HEK293 (cell line): Measurements from ENCODE around the gene ANAPC10.
A peak's percentile ranks its signal among the peaks of the same experiment; 100 is the strongest.

Source experiments
- GLIS2 ChIP-seq: fragments of 450-650 bp; formaldehyde crosslinking; IDR thresholded peaks from 2 replicates; pipeline ENCODE4 v1.5.1; 2016; ENCODE audit warnings: missing biosample characterization, missing genetic modification characterization
- HOXC10 ChIP-seq: sonication (generic); formaldehyde crosslinking; IDR thresholded peaks from 2 replicates; pipeline ENCODE4 v1.8.1; 2023; ENCODE audit warnings: mild to moderate bottlenecking, missing genetic modification reagents
- IKZF3 ChIP-seq: fragments of 450-650 bp; IDR thresholded peaks from 2 replicates; pipeline ENCODE4 v1.5.0; 2018; ENCODE audit warnings: missing biosample characterization, mild to moderate bottlenecking, missing genetic modification characterization, moderate library complexity
- KLF16 ChIP-seq: fragments of 450-650 bp; formaldehyde crosslinking; IDR thresholded peaks from 2 replicates; pipeline ENCODE4 v1.5.1; 2017; ENCODE audit warnings: missing biosample characterization, missing genetic modification characterization
- MEIS1 ChIP-seq: sonication (generic); formaldehyde crosslinking; IDR thresholded peaks from 2 replicates; pipeline ENCODE4 v1.8.1; 2022; ENCODE audit warnings: missing genetic modification reagents, mild to moderate bottlenecking, borderline replicate concordance
- REPIN1 ChIP-seq: fragments of 450-650 bp; formaldehyde crosslinking; IDR thresholded peaks from 2 replicates; pipeline ENCODE4 v1.5.1; 2017; ENCODE audit warnings: missing biosample characterization, missing genetic modification characterization, low read depth
- SCRT1 ChIP-seq: fragments of 450-650 bp; formaldehyde crosslinking; IDR thresholded peaks from 2 replicates; pipeline ENCODE4 v1.5.1; 2016; ENCODE audit warnings: missing biosample characterization, missing genetic modification characterization, borderline replicate concordance
- ZIC2 ChIP-seq: fragments of 450-650 bp; formaldehyde crosslinking; IDR thresholded peaks from 2 replicates; pipeline ENCODE4 v1.5.1; 2016; ENCODE audit warnings: missing biosample characterization, missing genetic modification characterization
- ZNF157 ChIP-seq: fragments of 450-650 bp; formaldehyde crosslinking; IDR thresholded peaks from 2 replicates; pipeline ENCODE4 v1.5.1; 2016; ENCODE audit warnings: missing biosample characterization, missing genetic modification characterization
- ZNF221 ChIP-seq: fragments of 450-650 bp; formaldehyde crosslinking; IDR thresholded peaks from 2 replicates; pipeline ENCODE4 v1.5.1; 2017; ENCODE audit warnings: missing biosample characterization, missing genetic modification characterization, borderline replicate concordance
- ZNF23 ChIP-seq: fragments of 450-650 bp; formaldehyde crosslinking; IDR thresholded peaks from 2 replicates; pipeline ENCODE4 v1.5.1; 2016; ENCODE audit warnings: missing biosample characterization, missing genetic modification characterization, borderline replicate concordance
- ZNF24 ChIP-seq: fragments of 450-650 bp; formaldehyde crosslinking; IDR thresholded peaks from 2 replicates; pipeline ENCODE4 v1.5.1; 2016; ENCODE audit warnings: missing biosample characterization, missing genetic modification characterization
- ZNF354C ChIP-seq: fragments of 450-650 bp; formaldehyde crosslinking; IDR thresholded peaks from 2 replicates; pipeline ENCODE4 v1.5.1; 2016; ENCODE audit warnings: missing biosample characterization, missing genetic modification characterization, low read depth, borderline replicate concordance
- ZNF37A ChIP-seq: fragments of 450-650 bp; IDR thresholded peaks from 2 replicates; pipeline ENCODE4 v1.5.1; 2018; ENCODE audit warnings: missing biosample characterization, missing genetic modification characterization
- ZNF404 ChIP-seq: fragments of 450-650 bp; formaldehyde crosslinking; IDR thresholded peaks from 2 replicates; pipeline ENCODE4 v1.5.1; 2017; ENCODE audit warnings: missing biosample characterization, missing genetic modification characterization
- ZNF544 ChIP-seq: fragments of 450-650 bp; formaldehyde crosslinking; IDR thresholded peaks from 2 replicates; pipeline ENCODE4 v1.5.0; 2017; ENCODE audit warnings: missing biosample characterization, missing genetic modification characterization
- ZNF549 ChIP-seq: fragments of 450-650 bp; IDR thresholded peaks from 2 replicates; pipeline ENCODE4 v1.5.1; 2018; ENCODE audit warnings: missing biosample characterization, missing genetic modification characterization, mild to moderate bottlenecking, inconsistent platforms, moderate library complexity
- ZNF561 ChIP-seq: fragments of 450-650 bp; IDR thresholded peaks from 2 replicates; pipeline ENCODE4 v1.5.1; 2018; ENCODE audit warnings: missing biosample characterization, missing genetic modification characterization, borderline replicate concordance
- ZNF596 ChIP-seq: fragments of 450-650 bp; IDR thresholded peaks from 2 replicates; pipeline ENCODE4 v1.5.0; 2018; ENCODE audit warnings: missing biosample characterization, mild to moderate bottlenecking, missing genetic modification characterization, moderate library complexity
- ZNF707 ChIP-seq: fragments of 450-650 bp; formaldehyde crosslinking; IDR thresholded peaks from 2 replicates; pipeline ENCODE4 v1.5.1; 2016; ENCODE audit warnings: missing biosample characterization, missing genetic modification characterization
- ZSCAN30 ChIP-seq: fragments of 450-650 bp; IDR thresholded peaks from 2 replicates; pipeline ENCODE4 v1.5.1; 2018; ENCODE audit warnings: missing biosample characterization, mild to moderate bottlenecking, missing genetic modification characterization, moderate library complexity
- TF ChIP-seq, protein P1 (sequence below): fragments of 450-650 bp; formaldehyde crosslinking; IDR thresholded peaks from 2 replicates; pipeline ENCODE4 v1.5.1; 2016; ENCODE audit warnings: missing biosample characterization, missing genetic modification characterization, borderline replicate concordance
- TF ChIP-seq, protein P2 (sequence below): fragments of 450-650 bp; formaldehyde crosslinking; IDR thresholded peaks from 2 replicates; pipeline ENCODE4 v1.5.1; 2016; ENCODE audit warnings: missing biosample characterization, missing genetic modification characterization
- TF ChIP-seq, protein P3 (sequence below): fragments of 450-650 bp; formaldehyde crosslinking; IDR thresholded peaks from 2 replicates; pipeline ENCODE4 v1.5.1; 2016; ENCODE audit warnings: missing biosample characterization, missing genetic modification characterization
- TF ChIP-seq, protein P4 (sequence below): fragments of 450-650 bp; formaldehyde crosslinking; IDR thresholded peaks from 2 replicates; pipeline ENCODE4 v1.5.1; 2016; ENCODE audit warnings: missing biosample characterization, missing genetic modification characterization, low read depth
- TF ChIP-seq, protein P5 (sequence below): fragments of 450-650 bp; formaldehyde crosslinking; IDR thresholded peaks from 2 replicates; pipeline ENCODE4 v1.5.1; 2016; ENCODE audit warnings: missing biosample characterization, missing genetic modification characterization
- TF ChIP-seq, protein P6 (sequence below): fragments of 450-650 bp; formaldehyde crosslinking; IDR thresholded peaks from 2 replicates; pipeline ENCODE4 v1.5.1; 2016; ENCODE audit warnings: missing biosample characterization, missing genetic modification characterization

ANAPC10 gene

DNA sequence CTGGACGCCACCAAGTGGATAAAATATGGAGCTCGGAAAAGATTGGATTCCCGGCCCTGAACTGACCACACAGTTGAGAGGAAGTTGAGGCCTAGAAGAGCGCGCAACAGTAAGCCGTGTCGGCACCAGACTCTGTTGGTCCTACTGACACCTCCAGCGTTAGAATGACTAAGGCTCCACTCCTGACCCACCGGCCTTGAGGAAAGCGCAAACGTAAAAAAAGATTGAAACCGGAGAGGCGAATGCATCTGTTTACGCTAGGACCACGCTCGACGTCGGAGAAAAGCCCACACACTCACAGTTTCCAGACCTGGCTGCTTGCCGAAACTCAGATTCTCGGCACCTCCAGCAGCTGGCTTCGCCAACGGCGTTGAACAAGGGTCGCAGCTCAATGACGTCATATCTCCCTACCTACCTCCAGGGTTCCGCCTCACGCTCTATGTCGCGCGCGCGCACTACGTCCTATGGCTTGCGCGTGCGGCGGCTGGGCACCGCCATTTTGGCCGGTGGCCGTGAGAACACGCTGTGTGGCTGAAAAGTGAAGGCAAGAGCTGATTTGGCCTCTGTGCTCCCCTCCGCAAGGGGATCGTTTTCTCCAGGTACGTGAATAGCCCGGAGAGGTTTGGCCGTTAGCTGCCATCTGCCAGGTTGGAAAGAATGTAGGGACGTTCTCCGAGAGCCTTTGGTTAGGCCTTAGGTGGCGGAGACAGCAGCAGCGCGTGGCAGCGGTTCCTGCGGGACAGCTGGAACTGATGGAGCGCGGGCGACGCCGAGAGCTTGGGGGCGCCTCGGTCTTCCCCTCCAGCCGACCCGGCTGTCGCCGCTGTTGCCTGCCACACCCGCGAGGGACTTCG is at the start of gene ANAPC10, which contains the start of gene ABCE1 (continued):
- TF ChIP-seq ZNF596 (tag by site-specific recombination) (no peak), HOXC10 (CRISPR knock-in tag) (no peak), ZNF707 (tag by site-specific recombination) (no peak), ZNF23 (tag by site-specific recombination) (no peak), ZSCAN30 (tag by site-specific recombination) (no peak), MEIS1 (CRISPR knock-in tag) (no peak), REPIN1 (tag by site-specific recombination) (no peak), ZNF544 (tag by site-specific recombination) (no peak), GLIS2 (tag by site-specific recombination) (peak; percentile 53), ZIC2 (tag by site-specific recombination) (peak; percentile 25; the same call in 1 of the 2 replicates), ZNF157 (tag by site-specific recombination) (no peak), ZNF221 (tag by site-specific recombination) (no peak), IKZF3 (tag by site-specific recombination) (no peak), ZNF37A (tag by site-specific recombination) (no peak), ZNF24 (tag by site-specific recombination) (peak; percentile 47; the same call in 1 of the 2 replicates), ZNF404 (no peak), ZNF354C (tag by site-specific recombination) (no peak), SCRT1 (tag by site-specific recombination) (no peak), KLF16 (tag by site-specific recombination) (peak; percentile 46; the same call in 1 of the 2 replicates), ZNF549 (tag by site-specific recombination) (no peak), ZNF561 (tag by site-specific recombination) (no peak)
- TF ChIP-seq, protein P1, sequence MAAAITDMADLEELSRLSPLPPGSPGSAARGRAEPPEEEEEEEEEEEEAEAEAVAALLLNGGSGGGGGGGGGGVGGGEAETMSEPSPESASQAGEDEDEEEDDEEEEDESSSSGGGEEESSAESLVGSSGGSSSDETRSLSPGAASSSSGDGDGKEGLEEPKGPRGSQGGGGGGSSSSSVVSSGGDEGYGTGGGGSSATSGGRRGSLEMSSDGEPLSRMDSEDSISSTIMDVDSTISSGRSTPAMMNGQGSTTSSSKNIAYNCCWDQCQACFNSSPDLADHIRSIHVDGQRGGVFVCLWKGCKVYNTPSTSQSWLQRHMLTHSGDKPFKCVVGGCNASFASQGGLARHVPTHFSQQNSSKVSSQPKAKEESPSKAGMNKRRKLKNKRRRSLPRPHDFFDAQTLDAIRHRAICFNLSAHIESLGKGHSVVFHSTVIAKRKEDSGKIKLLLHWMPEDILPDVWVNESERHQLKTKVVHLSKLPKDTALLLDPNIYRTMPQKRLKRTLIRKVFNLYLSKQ (tag by site-specific recombination), result no peak
- TF ChIP-seq, protein P2, sequence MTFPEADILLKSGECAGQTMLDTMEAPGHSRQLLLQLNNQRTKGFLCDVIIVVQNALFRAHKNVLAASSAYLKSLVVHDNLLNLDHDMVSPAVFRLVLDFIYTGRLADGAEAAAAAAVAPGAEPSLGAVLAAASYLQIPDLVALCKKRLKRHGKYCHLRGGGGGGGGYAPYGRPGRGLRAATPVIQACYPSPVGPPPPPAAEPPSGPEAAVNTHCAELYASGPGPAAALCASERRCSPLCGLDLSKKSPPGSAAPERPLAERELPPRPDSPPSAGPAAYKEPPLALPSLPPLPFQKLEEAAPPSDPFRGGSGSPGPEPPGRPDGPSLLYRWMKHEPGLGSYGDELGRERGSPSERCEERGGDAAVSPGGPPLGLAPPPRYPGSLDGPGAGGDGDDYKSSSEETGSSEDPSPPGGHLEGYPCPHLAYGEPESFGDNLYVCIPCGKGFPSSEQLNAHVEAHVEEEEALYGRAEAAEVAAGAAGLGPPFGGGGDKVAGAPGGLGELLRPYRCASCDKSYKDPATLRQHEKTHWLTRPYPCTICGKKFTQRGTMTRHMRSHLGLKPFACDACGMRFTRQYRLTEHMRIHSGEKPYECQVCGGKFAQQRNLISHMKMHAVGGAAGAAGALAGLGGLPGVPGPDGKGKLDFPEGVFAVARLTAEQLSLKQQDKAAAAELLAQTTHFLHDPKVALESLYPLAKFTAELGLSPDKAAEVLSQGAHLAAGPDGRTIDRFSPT (tag by site-specific recombination), result peak; percentile 65
- TF ChIP-seq, protein P3, sequence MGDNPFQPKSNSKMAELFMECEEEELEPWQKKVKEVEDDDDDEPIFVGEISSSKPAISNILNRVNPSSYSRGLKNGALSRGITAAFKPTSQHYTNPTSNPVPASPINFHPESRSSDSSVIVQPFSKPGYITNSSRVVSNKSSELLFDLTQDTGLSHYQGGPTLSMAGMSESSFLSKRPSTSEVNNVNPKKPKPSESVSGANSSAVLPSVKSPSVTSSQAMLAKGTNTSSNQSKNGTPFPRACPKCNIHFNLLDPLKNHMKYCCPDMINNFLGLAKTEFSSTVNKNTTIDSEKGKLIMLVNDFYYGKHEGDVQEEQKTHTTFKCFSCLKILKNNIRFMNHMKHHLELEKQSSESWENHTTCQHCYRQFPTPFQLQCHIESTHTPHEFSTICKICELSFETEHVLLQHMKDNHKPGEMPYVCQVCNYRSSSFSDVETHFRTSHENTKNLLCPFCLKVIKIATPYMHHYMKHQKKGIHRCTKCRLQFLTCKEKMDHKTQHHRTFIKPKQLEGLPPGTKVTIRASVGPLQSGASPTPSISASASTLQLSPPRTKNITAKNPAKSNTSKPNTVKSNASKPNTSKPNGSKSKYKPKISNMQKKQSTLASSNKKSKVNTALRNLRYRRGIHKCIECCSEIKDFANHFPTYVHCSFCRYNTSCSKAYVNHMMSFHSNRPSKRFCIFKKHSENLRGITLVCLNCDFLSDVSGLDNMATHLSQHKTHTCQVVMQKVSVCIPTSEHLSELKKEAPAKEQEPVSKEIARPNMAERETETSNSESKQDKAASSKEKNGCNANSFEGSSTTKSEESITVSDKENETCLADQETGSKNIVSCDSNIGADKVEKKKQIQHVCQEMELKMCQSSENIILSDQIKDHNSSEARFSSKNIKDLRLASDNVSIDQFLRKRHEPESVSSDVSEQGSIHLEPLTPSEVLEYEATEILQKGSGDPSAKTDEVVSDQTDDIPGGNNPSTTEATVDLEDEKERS, result no peak
- TF ChIP-seq, protein P4, sequence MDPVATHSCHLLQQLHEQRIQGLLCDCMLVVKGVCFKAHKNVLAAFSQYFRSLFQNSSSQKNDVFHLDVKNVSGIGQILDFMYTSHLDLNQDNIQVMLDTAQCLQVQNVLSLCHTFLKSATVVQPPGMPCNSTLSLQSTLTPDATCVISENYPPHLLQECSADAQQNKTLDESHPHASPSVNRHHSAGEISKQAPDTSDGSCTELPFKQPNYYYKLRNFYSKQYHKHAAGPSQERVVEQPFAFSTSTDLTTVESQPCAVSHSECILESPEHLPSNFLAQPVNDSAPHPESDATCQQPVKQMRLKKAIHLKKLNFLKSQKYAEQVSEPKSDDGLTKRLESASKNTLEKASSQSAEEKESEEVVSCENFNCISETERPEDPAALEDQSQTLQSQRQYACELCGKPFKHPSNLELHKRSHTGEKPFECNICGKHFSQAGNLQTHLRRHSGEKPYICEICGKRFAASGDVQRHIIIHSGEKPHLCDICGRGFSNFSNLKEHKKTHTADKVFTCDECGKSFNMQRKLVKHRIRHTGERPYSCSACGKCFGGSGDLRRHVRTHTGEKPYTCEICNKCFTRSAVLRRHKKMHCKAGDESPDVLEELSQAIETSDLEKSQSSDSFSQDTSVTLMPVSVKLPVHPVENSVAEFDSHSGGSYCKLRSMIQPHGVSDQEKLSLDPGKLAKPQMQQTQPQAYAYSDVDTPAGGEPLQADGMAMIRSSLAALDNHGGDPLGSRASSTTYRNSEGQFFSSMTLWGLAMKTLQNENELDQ (tag by site-specific recombination), result no peak
- TF ChIP-seq, protein P5, sequence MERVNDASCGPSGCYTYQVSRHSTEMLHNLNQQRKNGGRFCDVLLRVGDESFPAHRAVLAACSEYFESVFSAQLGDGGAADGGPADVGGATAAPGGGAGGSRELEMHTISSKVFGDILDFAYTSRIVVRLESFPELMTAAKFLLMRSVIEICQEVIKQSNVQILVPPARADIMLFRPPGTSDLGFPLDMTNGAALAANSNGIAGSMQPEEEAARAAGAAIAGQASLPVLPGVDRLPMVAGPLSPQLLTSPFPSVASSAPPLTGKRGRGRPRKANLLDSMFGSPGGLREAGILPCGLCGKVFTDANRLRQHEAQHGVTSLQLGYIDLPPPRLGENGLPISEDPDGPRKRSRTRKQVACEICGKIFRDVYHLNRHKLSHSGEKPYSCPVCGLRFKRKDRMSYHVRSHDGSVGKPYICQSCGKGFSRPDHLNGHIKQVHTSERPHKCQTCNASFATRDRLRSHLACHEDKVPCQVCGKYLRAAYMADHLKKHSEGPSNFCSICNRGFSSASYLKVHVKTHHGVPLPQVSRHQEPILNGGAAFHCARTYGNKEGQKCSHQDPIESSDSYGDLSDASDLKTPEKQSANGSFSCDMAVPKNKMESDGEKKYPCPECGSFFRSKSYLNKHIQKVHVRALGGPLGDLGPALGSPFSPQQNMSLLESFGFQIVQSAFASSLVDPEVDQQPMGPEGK (tag by site-specific recombination), result no peak
- TF ChIP-seq, protein P6, sequence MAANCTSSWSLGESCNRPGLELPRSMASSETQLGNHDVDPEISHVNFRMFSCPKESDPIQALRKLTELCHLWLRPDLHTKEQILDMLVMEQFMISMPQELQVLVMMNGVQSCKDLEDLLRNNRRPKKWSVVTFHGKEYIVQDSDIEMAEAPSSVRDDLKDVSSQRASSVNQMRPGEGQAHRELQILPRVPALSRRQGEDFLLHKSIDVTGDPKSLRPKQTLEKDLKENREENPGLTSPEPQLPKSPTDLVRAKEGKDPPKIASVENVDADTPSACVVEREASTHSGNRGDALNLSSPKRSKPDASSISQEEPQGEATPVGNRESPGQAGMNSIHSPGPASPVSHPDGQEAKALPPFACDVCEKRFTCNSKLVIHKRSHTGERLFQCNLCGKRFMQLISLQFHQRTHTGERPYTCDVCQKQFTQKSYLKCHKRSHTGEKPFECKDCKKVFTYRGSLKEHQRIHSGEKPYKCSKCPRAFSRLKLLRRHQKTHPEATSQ (tag by site-specific recombination), result no peak
